BE2C (cell line): ENCODE data around the gene SCO2.

Experiments used
- DNase-seq: peaks from one replicate; pipeline ENCODE4 v3.0.0-alpha.2; 2020
- H3K27me3 ChIP-seq: fragments of 250-450 bp; sonication (Bioruptor Pico); 2 replicates; pipeline ENCODE4 v1.5.1; 2020; ENCODE audit warnings: mild to moderate bottlenecking
- H3K36me3 ChIP-seq: fragments of 250-450 bp; sonication (Bioruptor Pico); 2 replicates; pipeline ENCODE4 v1.5.1; 2020; ENCODE audit warnings: mild to moderate bottlenecking
- H3K4me1 ChIP-seq: fragments of 250-450 bp; sonication (Bioruptor Pico); 2 replicates; pipeline ENCODE4 v1.5.1; 2020
- H3K4me3 ChIP-seq: 2 replicates; pipeline ENCODE4 v1.5.1; 2011; ENCODE audit warnings: low read depth, low read length
- H3K9me3 ChIP-seq: fragments of 250-450 bp; sonication (Bioruptor Pico); 2 replicates; pipeline ENCODE4 v1.5.1; 2020
- CTCF ChIP-seq: IDR thresholded peaks from 2 replicates; pipeline ENCODE4 v1.5.1; 2012; ENCODE audit warnings: mild to moderate bottlenecking, low read depth, low read length

Gene SCO2

DNA sequence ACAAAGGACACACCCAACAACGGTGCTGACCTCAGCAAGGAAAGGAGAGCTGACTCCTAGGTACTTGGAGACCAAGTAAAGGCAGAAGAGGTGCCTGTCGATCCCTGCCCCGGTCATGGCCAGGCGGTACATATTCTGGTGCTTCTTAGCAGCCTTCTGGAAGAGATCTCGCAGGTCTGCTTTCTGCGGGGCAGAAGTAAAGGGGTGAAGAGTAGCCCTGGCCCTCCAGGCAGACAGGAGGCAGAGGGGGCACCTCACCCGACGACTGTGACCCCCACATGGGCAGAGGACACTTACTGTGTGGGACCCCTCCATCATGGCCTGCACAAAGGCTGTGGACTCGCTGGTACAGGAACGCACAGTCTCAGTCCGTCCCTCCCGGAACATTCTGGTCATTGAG is 45.5 kb upstream of the SCO2 start:
- Histone ChIP-seq H3K4me1 (no peaks in the 10 kb centered on the region), H3K36me3 (peaks cover 7% of the 10 kb centered on the region; the same call in 1 of the 2 replicates), H3K9me3 (no peaks in the 10 kb centered on the region), H3K27me3 (no peaks in the 10 kb centered on the region), H3K4me3 (no peak overlapping the region)
- DNase-seq = no peak
- no peak for TF ChIP-seq CTCF

DNA sequence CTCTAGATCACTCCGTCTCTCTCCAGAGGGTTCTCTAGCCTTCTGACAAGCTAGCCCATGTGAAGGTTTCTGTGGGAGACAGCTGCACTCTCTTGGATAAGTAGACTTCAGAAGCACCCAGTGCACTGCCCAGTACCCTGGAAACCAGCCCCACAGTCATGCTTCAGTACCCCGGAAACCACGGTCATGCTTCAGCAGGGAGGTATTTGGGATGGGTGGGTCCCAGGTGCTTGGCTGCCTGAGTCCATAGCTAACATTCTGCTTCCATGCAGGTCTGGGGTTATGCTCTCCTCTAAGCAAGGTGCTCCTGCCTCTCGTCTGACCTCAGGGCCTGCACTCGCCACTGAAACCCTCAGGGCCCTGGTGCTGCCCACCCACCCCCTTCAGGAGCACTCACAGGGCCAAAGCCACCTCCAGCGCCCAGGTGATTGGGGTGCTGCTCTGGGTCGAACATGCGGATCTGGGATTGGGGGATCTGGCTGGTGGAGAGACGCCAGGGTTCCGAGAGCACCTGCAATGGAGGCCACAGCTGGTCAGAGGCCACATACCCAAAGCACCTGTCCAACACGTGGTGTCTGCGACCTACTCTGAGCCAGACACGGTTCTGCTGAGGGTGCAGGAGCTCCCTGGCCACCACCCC is 44.6 kb upstream of the SCO2 start:
- H3K4me3 ChIP-seq = no peak overlapping the region
- TF ChIP-seq CTCF = no peak
- no peaks in the 10 kb centered on the region for H3K27me3 ChIP-seq
- peaks cover 7% of the 10 kb centered on the region; the same call in 1 of the 2 replicates for H3K36me3 ChIP-seq
- DNase-seq = no peak
- H3K9me3 ChIP-seq = no peaks in the 10 kb centered on the region
- no peaks in the 10 kb centered on the region for H3K4me1 ChIP-seq

DNA sequence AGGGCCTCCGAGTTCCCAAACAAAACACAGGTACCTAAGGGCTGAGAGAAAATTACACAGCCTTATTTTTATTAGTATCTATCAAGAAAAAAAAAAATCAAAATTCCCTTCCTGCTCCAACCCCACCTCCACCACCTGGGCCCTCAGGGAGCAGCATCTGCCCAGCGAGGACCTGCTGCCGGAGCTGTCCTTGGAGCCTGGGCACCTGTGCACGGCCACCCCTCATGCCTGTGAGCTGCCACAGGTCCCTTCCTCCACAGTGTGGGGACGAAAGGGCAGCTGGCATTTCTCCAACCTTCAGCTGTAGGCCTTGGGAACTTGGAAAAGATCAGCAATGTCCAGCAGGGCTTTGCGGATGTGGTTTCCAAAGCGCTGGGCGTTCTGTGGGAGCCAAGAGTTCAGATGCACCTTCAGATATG is 43.7 kb upstream of the SCO2 start:
- no peak for TF ChIP-seq CTCF
- DNase-seq = no peak
- H3K36me3 ChIP-seq = peaks cover 7% of the 10 kb centered on the region; the same call in 1 of the 2 replicates

DNA sequence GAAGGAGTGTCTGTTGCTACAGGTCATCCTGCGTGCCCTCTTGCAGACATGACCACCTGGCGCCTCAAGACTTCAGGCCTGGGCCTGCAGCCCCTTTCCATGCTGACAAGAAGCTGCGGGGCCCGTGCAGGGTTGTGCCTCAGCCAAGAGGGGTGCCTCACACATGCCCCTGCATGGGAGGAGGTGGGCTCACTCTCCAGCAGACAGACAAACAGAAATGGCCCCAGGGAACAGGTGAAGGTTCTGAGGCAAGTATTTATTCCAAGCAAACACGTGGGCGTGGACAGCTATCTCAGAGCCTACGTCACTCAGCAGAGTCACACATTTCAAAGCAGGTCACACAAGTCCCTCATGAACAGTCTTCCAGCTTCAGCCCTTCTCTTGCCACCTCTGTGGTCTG is 43.2 kb upstream of the SCO2 start:
- H3K36me3 ChIP-seq = peaks cover 7% of the 10 kb centered on the region; the same call in 1 of the 2 replicates
- H3K4me1 ChIP-seq = no peaks in the 10 kb centered on the region
- H3K4me3 ChIP-seq = no peak overlapping the region
- TF ChIP-seq CTCF = no peak
- 0 out of 2 replicates have a peak, but pooled peaks cover under 1% of the 10 kb centered on the region for H3K27me3 ChIP-seq
- no peak for DNase-seq
- H3K9me3 ChIP-seq = no peaks in the 10 kb centered on the region

More for the DNA sequence above, 43.7 kb upstream of the SCO2 start:
- Histone ChIP-seq H3K4me1 (no peaks in the 10 kb centered on the region), H3K27me3 (no peaks in the 10 kb centered on the region), H3K9me3 (no peaks in the 10 kb centered on the region), H3K4me3 (no peak overlapping the region)

- 0 out of 2 replicates have a peak, but pooled peaks cover 4% of the 10 kb centered on the region for H3K27me3 ChIP-seq
- no peak for DNase-seq
- H3K4me1 ChIP-seq = no peaks in the 10 kb centered on the region
- no peak for TF ChIP-seq CTCF
- H3K4me3 ChIP-seq = no peak overlapping the region
- no peaks in the 10 kb centered on the region for H3K9me3 ChIP-seq
- H3K36me3 ChIP-seq = peaks cover 7% of the 10 kb centered on the region; the same call in 1 of the 2 replicates
Measured at GRCh38 chr22:50567721-50568252, 42.4 kb upstream of the SCO2 start.

GRCh38 chr22:50564289-50564688 is 38.9 kb upstream of the SCO2 start:
- Histone ChIP-seq H3K9me3 (no peaks in the 10 kb centered on the region), H3K27me3 (0 out of 2 replicates have a peak, but pooled peaks cover 4% of the 10 kb centered on the region), H3K36me3 (no peaks in the 10 kb centered on the region), H3K4me3 (no peak overlapping the region), H3K4me1 (no peaks in the 10 kb centered on the region)
- DNase-seq = no peak
- no peak for TF ChIP-seq CTCF
